GM21367 (cell line): Measurements from ENCODE around the gene CAPZA2.
"Not testable (repeated sequence)": the region's sequence is repeated elsewhere in the genome, so short reads cannot be mapped to it uniquely, and the experiment has no call there.

Experiments
- ATAC-seq: cut with Tn5 transposase; IDR thresholded peaks from one replicate; pipeline ENCODE4 v1.9.1; 2021; ENCODE audit not compliant: unreplicated experiment

CAPZA2 gene

GRCh38 chr7:116912269-116912909 lies 50.0 kb downstream of the CAPZA2 start:
- no peak for ATAC-seq

GRCh38 chr7:116918704-116919103 lies 56.3 kb downstream of the CAPZA2 start:
- no peak for ATAC-seq

- no peak for ATAC-seq
Observed at GRCh38 chr7:116920359-116920758, 58.0 kb downstream of the CAPZA2 start.

GRCh38 chr7:116922545-116922944 lies 60.2 kb downstream of the CAPZA2 start:
- no peak for ATAC-seq

GRCh38 chr7:116924741-116925140 lies 62.4 kb downstream of the CAPZA2 start:
- no peak for ATAC-seq

- no peak for ATAC-seq
Observed at GRCh38 chr7:116929021-116929420, 66.6 kb downstream of the CAPZA2 start.

GRCh38 chr7:116929914-116930913 lies 67.8 kb downstream of the CAPZA2 start:
- ATAC-seq = peak; percentile 84

GRCh38 chr7:116932566-116932965 lies 70.2 kb downstream of the CAPZA2 start:
- ATAC-seq = no peak

GRCh38 chr7:116933465-116933864 lies 71.1 kb downstream of the CAPZA2 start:
- ATAC-seq = no peak

- no peak for ATAC-seq
Observed at GRCh38 chr7:116934580-116934979, 72.2 kb downstream of the CAPZA2 start.

GRCh38 chr7:116936844-116937243 lies 74.5 kb downstream of the CAPZA2 start:
- ATAC-seq = not testable (repeated sequence)

GRCh38 chr7:116938678-116939077 lies 76.3 kb downstream of the CAPZA2 start:
- ATAC-seq = no peak

- ATAC-seq = no peak
Observed at GRCh38 chr7:116940689-116941370, 78.4 kb downstream of the CAPZA2 start.

- no peak for ATAC-seq
Observed at GRCh38 chr7:116942504-116942903, 80.1 kb downstream of the CAPZA2 start.

- no peak for ATAC-seq
Observed at GRCh38 chr7:116948934-116949333, 86.5 kb downstream of the CAPZA2 start.

- no peak for ATAC-seq
Observed at GRCh38 chr7:116949941-116950801, 87.8 kb downstream of the CAPZA2 start.

GRCh38 chr7:116950889-116951351 lies 88.5 kb downstream of the CAPZA2 start:
- no peak for ATAC-seq

GRCh38 chr7:116951366-116952292 lies 89.2 kb downstream of the CAPZA2 start:
- ATAC-seq = no peak

- ATAC-seq = peak; percentile 7
Observed at GRCh38 chr7:116952635-116953371, 90.4 kb downstream of the CAPZA2 start.
